ENCODE results near the gene CRELD2. TPM values are rescaled to one million over a fixed set of nuclear protein-coding genes. Genes with fewer than 3 reads are reported as not detected.

CRELD2 gene
- total RNA-seq, 4 donors from 2014 or later = 50.3 to 244 (median 154) TPM

- H3K36me3 ChIP-seq = peaks cover 3 to 5% of the 10 kb centered on the region in 2 donors
- intact Hi-C loops (cut with DNase I) = no loop called here
Observed at GRCh38 chr22:49896201-49896600, 22.2 kb upstream of the CRELD2 start.

GRCh38 chr22:49897015-49897684, 21.3 kb upstream of the CRELD2 start:
- H3K4me3 ChIP-seq (replicated peaks in 1 of 3) = no peak overlapping the region
- no peaks in the 10 kb centered on the region for H3K4me1 ChIP-seq
- no peak for DNase-seq
- intact Hi-C loops (cut with DNase I) = no loop called here
- peaks cover 5 to 12% of the 10 kb centered on the region in 2 donors for H3K36me3 ChIP-seq
- WGBS, 2 donors = 97 to 98% methylated on average over 8 of the region's 8 CpGs
- H3K27me3 ChIP-seq = no peaks in the 10 kb centered on the region
- no peaks in the 10 kb centered on the region for H3K9me3 ChIP-seq
- no peak overlapping the region for H3K27ac ChIP-seq
- TF ChIP-seq CTCF (IDR thresholded peaks at IDR 0.05) (no peak), POLR2A (IDR thresholded peaks at IDR 0.05) (no peak)

More at GRCh38 chr22:49896201-49896600, 22.2 kb upstream of the CRELD2 start:
- WGBS, 2 donors = 95 to 99% methylated on average over 5 of the region's 5 CpGs
- DNase-seq = no peak
- no peaks in the 10 kb centered on the region for H3K9me3 ChIP-seq
- no peak overlapping the region for H3K4me3 ChIP-seq (replicated peaks in 1 of 3)
- H3K4me1 ChIP-seq = no peaks in the 10 kb centered on the region
- H3K27me3 ChIP-seq = no peaks in the 10 kb centered on the region
- no peak overlapping the region for H3K27ac ChIP-seq
- TF ChIP-seq POLR2A (IDR thresholded peaks at IDR 0.05) = no peak
- TF ChIP-seq CTCF (IDR thresholded peaks at IDR 0.05) = no peak

GRCh38 chr22:49899530-49899929, 18.9 kb upstream of the CRELD2 start:
- H3K27me3 ChIP-seq = no peaks in the 10 kb centered on the region
- no peak for DNase-seq
- intact Hi-C loops (cut with DNase I) = no loop called here
- peaks cover 22 to 30% of the 10 kb centered on the region in 2 donors for H3K36me3 ChIP-seq
- no peak overlapping the region for H3K27ac ChIP-seq
- H3K4me1 ChIP-seq = no peaks in the 10 kb centered on the region
- no peaks in the 10 kb centered on the region for H3K9me3 ChIP-seq
- no peak overlapping the region for H3K4me3 ChIP-seq (replicated peaks in 1 of 3)
- no peak for TF ChIP-seq CTCF (IDR thresholded peaks at IDR 0.05)
- no peak for TF ChIP-seq POLR2A (IDR thresholded peaks at IDR 0.05)
- 92 to 93% methylated on average over 6 of the region's 6 CpGs for WGBS, 2 donors

DNA sequence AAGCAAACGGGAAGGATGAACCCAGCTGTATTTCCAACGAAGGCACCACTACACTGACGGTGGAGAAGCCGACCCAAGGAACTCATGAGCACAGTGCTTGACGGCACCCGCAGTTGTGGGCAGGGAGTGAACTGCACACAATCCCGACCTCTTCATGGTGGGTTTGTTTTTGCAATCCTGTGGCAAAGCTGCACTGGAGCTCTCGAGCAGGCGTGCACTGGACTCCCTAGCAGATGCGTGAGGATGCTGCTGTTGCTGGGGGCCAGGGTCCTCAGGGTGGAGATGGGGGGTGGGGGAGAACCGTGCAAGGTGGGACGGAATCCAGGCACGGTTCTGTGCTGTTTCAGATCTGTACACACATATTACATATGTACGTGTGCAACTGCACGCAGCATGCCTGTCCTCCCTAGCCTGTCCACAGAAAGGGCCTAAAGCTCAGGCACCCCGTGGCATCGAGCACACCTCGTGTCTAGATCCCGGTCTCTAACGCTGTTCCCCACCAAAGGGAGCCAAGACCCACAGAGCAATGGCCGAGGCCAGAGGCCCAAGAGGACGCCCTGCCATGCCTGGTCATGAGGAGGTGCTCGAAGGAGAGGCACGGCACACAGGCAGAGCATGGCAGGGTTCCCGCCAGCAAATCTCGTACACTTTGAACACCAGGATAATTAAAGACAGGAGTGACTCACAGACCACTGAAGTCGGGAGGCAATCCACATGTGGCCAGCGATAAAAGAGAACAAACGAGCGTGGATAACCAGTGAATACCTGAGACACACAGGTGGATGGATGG, 17.8 kb upstream of the CRELD2 start:
- H3K27me3 ChIP-seq = no peaks in the 10 kb centered on the region
- H3K4me3 ChIP-seq (replicated peaks in 1 of 3) = no peak overlapping the region
- intact Hi-C loops (cut with DNase I) = no loop called here
- H3K9me3 ChIP-seq = no peaks in the 10 kb centered on the region
- no peak overlapping the region for H3K27ac ChIP-seq
- DNase-seq = no peak
- H3K36me3 ChIP-seq = peaks cover 22 to 30% of the 10 kb centered on the region in 2 donors
- TF ChIP-seq CTCF (IDR thresholded peaks at IDR 0.05) (no peak), POLR2A (IDR thresholded peaks at IDR 0.05) (no peak)
- WGBS, 2 donors = 90% methylated on average over 27 of the region's 30 CpGs
- no peaks in the 10 kb centered on the region for H3K4me1 ChIP-seq

- intact Hi-C loops (cut with DNase I) = no loop called here
- Histone ChIP-seq H3K4me1 (no peaks in the 10 kb centered on the region), H3K9me3 (no peaks in the 10 kb centered on the region), H3K27ac (no peak overlapping the region), H3K36me3 (peaks cover 22 to 30% of the 10 kb centered on the region in 2 donors), H3K4me3 (replicated peaks in 1 of 3) (no peak overlapping the region), H3K27me3 (no peaks in the 10 kb centered on the region)
- TF ChIP-seq POLR2A (IDR thresholded peaks at IDR 0.05) = no peak
- no peak for TF ChIP-seq CTCF (IDR thresholded peaks at IDR 0.05)
- WGBS, 2 donors = 92 to 96% methylated on average over 11 of the region's 11 CpGs
- no peak for DNase-seq
Observed at GRCh38 chr22:49901457-49901856, 17.0 kb upstream of the CRELD2 start.

All from thyroid gland (tissue), 4 donors.